Measurements from ENCODE around the gene TM9SF1. TPM values are rescaled to one million over a fixed set of nuclear protein-coding genes. Genes with fewer than 3 reads are reported as not detected.

TM9SF1 gene
- total RNA-seq, 1 experiment from 2014 or later: 44.7 TPM

DNA sequence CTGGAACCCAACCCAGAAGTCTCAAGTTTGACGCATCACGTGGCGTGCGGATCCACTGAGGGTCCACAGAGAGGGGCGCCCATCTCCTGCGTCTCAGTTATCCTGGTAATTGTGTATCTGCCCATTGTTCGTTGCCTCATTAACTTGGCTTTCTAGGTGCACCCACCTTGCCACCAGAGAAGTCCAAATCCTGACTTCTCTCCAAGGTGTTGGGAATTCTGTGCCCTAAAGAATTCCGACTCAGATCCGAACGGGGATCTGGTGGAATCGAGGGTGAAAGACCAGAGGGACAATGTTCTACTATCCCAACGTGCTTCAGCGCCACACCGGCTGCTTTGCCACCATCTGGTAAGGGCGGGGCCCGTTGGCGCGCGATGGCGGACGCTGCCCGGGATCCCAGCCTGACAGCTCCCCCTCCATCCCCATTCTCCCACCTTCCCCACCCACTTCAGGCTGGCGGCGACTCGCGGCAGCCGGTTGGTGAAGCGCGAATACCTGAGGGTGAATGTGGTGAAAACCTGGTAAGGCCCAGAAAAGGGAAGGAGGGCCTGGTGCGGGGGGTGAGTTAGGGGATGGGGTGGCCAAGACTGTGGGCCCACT lies 22.9 kb downstream of the TM9SF1 start:
- intact Hi-C loops (cut with micrococcal nuclease; ENCODE audit: unreplicated experiment) (no loop called here), in situ Hi-C loops (cut with HindIII; ENCODE audit: low pct_unique_long_range_greater_than_20kb, low sequenced_read_pairs) (no loop called here)
- no TSS peak for BruUV-seq (replicated peaks)
- DNase-seq (ENCODE audit: low read depth, low spot score): no peak
- CTCF ChIA-PET: no interaction called here
- TF ChIP-seq POLR2AphosphoS5 (IDR thresholded peaks at IDR 0.05; ENCODE audit: low read depth, low read length): no peak
- TF ChIP-seq TCF7L2 (IDR thresholded peaks at IDR 0.05; ENCODE audit: low read depth, low read length): no peak
- TF ChIP-seq SIN3A (IDR thresholded peaks at IDR 0.05; ENCODE audit: borderline replicate concordance, insufficient read depth, low read depth, low read length): no peak
- TF ChIP-seq, protein P1, sequence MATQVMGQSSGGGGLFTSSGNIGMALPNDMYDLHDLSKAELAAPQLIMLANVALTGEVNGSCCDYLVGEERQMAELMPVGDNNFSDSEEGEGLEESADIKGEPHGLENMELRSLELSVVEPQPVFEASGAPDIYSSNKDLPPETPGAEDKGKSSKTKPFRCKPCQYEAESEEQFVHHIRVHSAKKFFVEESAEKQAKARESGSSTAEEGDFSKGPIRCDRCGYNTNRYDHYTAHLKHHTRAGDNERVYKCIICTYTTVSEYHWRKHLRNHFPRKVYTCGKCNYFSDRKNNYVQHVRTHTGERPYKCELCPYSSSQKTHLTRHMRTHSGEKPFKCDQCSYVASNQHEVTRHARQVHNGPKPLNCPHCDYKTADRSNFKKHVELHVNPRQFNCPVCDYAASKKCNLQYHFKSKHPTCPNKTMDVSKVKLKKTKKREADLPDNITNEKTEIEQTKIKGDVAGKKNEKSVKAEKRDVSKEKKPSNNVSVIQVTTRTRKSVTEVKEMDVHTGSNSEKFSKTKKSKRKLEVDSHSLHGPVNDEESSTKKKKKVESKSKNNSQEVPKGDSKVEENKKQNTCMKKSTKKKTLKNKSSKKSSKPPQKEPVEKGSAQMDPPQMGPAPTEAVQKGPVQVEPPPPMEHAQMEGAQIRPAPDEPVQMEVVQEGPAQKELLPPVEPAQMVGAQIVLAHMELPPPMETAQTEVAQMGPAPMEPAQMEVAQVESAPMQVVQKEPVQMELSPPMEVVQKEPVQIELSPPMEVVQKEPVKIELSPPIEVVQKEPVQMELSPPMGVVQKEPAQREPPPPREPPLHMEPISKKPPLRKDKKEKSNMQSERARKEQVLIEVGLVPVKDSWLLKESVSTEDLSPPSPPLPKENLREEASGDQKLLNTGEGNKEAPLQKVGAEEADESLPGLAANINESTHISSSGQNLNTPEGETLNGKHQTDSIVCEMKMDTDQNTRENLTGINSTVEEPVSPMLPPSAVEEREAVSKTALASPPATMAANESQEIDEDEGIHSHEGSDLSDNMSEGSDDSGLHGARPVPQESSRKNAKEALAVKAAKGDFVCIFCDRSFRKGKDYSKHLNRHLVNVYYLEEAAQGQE (IDR thresholded peaks at IDR 0.05; ENCODE audit: insufficient read depth in 1 of 2, low read depth in 2 of 2, low read length in 1 of 2): no peak
- TF ChIP-seq CTCF (IDR thresholded peaks at IDR 0.05): no peak
- POLR2A ChIA-PET: no interaction called here
- Histone ChIP-seq H3K27me3 (ENCODE audit: control insufficient read depth, insufficient read depth, low read length) (no peaks in the 10 kb centered on the region), H3K9me3 (ENCODE audit: control insufficient read depth, insufficient read depth, low read depth, low read length) (no peaks in the 10 kb centered on the region), H3K36me3 (ENCODE audit: control insufficient read depth, insufficient read depth, low read length) (no peaks in the 10 kb centered on the region), H3K27ac (ENCODE audit: low read length) (no peak overlapping the region), H3K4me1 (ENCODE audit: control insufficient read depth, insufficient read depth, low read length) (no peaks in the 10 kb centered on the region), H3K4me3 (ENCODE audit: low read depth in 2 of 2, low read length in 2 of 2) (peak overlapping the region in 1 of 2 experiments; percentile 16; a peak in 1 of 4 replicates)
- ATAC-seq: no peak

GRCh38 chr14:24171422-24172260 lies 23.6 kb downstream of the TM9SF1 start, which contains the start of gene REC8:
Gene REC8, plus strand, starts transcription at chr14:24172080. Its CDS starts 473 bp downstream, at chr14:24172553.
- H3K4me1 ChIP-seq (ENCODE audit: control insufficient read depth, insufficient read depth, low read length): no peaks in the 10 kb centered on the region
- intact Hi-C loops (cut with micrococcal nuclease; ENCODE audit: unreplicated experiment) (no loop called here), in situ Hi-C loops (cut with HindIII; ENCODE audit: low pct_unique_long_range_greater_than_20kb, low sequenced_read_pairs) (no loop called here)
- ChIA-PET POLR2A (no interaction called here), CTCF (no interaction called here)
- no peaks in the 10 kb centered on the region for H3K36me3 ChIP-seq (ENCODE audit: control insufficient read depth, insufficient read depth, low read length)
- H3K9me3 ChIP-seq (ENCODE audit: control insufficient read depth, insufficient read depth, low read depth, low read length): no peaks in the 10 kb centered on the region
- ATAC-seq (no peak), DNase-seq (ENCODE audit: low read depth, low spot score) (no peak)
- H3K4me3 ChIP-seq (ENCODE audit: low read depth in 2 of 2, low read length in 2 of 2): peak within 1 kb of the TSS in 1 of 2 experiments; percentile 16; a peak in 1 of 4 replicates
- no TSS peak for BruUV-seq (replicated peaks)
- no peak for TF ChIP-seq TCF7L2 (IDR thresholded peaks at IDR 0.05; ENCODE audit: low read depth, low read length)
- TF ChIP-seq, protein P1 (IDR thresholded peaks at IDR 0.05; ENCODE audit: insufficient read depth in 1 of 2, low read depth in 2 of 2, low read length in 1 of 2): no peak
- TF ChIP-seq CTCF (IDR thresholded peaks at IDR 0.05): no peak
- no peak for TF ChIP-seq POLR2AphosphoS5 (IDR thresholded peaks at IDR 0.05; ENCODE audit: low read depth, low read length)
- TF ChIP-seq SIN3A (IDR thresholded peaks at IDR 0.05; ENCODE audit: borderline replicate concordance, insufficient read depth, low read depth, low read length): no peak
- H3K27me3 ChIP-seq (ENCODE audit: control insufficient read depth, insufficient read depth, low read length): no peaks in the 10 kb centered on the region
- H3K27ac ChIP-seq (ENCODE audit: low read length): no peak within 1 kb of the TSS

Data from Panc1 (cell line).